CD4-positive, alpha-beta T cell treated with Interleukin-6 at 100 ng/mL for 8 hours (primary cell): Measurements from ENCODE around the gene MSI1.
"Not testable (repeated sequence)": the region's sequence is repeated elsewhere in the genome, so short reads cannot be mapped to it uniquely, and the experiment has no call there.

Experiments
- DNase-seq: peaks from one replicate; pipeline ENCODE4 v3.0.0-alpha.2; 2020; ENCODE audit warnings: mixed read lengths, low spot score

The MSI1 gene

DNA sequence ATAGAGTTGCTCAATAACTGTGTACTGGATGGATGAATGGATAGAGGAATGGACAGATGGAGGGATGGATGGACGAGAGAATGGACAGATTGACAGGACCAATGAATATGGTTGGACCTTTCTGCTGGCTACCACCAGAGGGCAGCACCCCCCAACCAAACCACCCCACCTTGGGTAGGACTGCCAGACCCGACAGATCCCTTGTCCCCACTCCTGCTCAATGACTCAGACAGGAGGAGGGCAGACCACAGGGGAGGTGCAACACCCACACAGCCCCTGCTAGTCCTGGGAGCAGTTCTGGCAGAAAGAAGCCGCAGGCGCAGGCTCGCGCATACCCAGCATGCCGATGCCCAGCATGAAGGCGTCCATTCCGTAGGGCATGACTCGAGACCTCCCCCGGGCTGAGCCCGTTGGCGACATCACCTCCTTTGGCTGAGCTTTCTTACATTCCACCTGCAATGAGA lies 12.4 kb downstream of the MSI1 start:
- DNase-seq = peak; percentile 62

- no peak for DNase-seq
Observed at GRCh38 chr12:120353556-120354317, 15.2 kb downstream of the MSI1 start.

GRCh38 chr12:120353136-120353535 lies 15.8 kb downstream of the MSI1 start:
- DNase-seq = no peak

GRCh38 chr12:120352117-120352516 lies 16.8 kb downstream of the MSI1 start:
- DNase-seq = no peak

DNA sequence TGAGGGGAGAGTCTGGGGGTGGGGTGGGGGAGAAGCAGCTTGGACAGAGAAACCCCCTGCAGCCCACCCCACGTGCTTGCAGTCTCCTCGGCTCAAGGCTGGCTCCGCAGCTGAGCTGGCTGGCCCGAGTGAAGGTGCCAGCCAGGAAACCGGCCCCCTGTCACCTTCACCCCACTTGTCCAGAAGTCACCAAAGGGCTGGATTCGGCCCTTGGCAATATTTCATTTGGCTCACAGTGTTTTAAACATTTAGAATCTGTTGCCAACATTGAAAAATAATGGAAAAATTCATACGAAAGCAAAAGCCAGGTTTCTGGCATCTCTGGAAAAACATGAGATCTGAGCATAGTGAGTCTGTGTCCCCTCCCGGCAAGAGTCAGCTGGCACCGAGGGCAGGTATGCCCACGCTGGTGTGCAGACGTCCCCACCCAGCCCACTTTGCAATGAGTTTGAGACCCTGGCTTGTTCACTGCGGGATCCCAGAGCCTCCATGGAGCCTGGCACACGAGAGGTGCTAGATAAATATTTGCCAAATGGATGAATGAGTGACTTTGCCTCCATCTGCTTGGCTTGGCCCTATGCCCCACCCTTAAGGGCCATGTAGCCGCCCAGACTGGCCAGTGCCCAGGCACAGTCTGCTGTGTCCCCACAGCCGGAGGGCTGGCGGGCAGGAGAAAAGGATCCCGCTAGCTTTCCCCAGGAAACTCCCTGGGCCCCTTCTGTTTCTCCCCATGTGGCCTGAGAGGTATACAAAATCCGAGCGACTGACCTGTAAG lies 18.2 kb downstream of the MSI1 start:
- no peak for DNase-seq

DNA sequence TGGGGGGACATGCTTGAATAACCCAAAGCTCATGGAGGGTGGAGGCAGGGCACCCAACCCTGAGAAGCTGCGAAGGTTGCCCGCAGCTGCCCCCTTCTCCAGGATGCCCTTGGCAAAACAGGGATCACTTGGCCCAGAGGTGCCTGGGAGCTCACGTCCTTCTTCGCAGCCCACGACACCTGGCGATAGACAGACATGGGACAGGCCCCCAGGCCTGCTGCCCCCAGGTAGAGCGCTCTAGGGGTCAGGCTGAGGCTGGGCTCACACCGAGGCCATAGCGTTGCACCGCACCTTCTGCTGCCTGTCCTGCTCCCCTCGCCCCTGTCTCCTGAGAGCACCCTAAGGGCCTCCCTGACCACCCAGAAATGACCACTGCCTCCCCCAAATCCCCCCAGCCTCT lies 21.2 kb downstream of the MSI1 start:
- DNase-seq = no peak

DNA sequence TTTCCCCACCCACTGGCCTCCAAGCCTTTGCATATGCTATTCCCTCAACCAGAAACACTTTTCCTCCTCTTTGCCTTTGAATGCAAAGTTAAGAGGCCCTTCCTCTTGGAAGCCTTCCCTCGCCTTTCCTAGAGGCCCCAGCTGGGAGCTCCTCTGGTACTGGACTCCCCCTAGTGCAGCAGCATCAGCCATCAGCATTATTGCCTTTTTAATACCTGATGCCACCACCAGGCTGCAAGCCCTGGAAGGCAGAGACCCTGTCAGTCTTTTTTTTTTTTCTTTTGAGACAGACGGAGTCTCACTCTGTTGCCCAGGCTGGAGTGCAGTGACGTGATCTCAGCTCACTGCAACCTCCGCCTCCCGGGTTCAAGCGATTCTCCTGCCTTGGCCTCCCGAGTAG lies 22.3 kb downstream of the MSI1 start:
- no peak for DNase-seq

GRCh38 chr12:120346031-120346430 lies 22.9 kb downstream of the MSI1 start:
- no peak for DNase-seq

- no peak for DNase-seq
Observed at GRCh38 chr12:120343692-120344091, 25.3 kb downstream of the MSI1 start.

DNA sequence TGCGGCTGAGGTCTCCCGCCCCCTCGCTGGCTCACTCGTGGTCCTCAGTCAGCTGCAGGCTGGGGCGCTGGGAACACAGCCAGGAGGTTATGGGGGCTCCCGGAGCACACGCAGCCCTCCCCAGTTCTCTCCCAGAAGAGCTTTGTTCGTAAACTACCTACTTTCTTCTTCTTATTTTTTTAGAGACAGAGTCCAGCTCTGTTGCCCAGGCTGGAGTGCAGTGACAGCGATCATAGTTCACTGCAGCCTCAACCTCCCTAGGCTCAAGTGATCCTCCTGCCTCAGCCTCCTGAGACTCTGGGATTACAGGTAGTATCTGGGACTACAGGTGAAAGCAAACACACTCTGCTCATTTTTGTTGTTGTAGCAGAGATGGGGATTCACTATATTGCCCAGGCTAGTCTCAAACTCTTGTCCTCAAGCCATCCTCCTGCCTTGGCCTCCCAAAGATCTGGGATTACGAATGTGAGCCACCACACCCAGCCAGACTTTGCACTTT lies 25.9 kb downstream of the MSI1 start:
- DNase-seq = no peak

GRCh38 chr12:120342175-120343038 lies 26.6 kb downstream of the MSI1 start:
- DNase-seq = no peak

GRCh38 chr12:120339256-120339655 lies 29.7 kb downstream of the MSI1 start:
- DNase-seq = no peak

GRCh38 chr12:120337730-120338129 lies 31.2 kb downstream of the MSI1 start:
- no peak for DNase-seq

DNA sequence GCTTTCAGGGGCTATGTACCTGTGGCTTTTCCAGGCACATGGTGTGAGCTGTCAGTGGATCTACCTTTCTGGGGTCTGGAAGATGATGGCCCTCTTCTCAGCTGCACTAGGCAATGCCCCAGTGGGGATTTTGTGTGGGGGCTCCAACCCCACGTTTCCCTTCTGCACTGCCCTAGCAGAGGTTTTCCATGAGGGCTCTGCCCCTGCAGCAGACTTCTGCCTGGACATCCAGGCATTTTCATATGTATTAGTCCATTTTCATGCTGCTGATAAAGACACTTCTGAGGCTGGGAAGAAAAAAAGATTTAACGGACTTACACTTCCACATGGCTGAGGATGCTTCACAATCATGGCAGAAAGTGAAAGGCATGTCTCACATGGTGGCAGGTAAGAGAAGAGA lies 32.6 kb downstream of the MSI1 start:
- not testable (repeated sequence) for DNase-seq

GRCh38 chr12:120335447-120335846 lies 33.5 kb downstream of the MSI1 start:
- not testable (repeated sequence) for DNase-seq

GRCh38 chr12:120332523-120332922 lies 36.4 kb downstream of the MSI1 start:
- no peak for DNase-seq

DNA sequence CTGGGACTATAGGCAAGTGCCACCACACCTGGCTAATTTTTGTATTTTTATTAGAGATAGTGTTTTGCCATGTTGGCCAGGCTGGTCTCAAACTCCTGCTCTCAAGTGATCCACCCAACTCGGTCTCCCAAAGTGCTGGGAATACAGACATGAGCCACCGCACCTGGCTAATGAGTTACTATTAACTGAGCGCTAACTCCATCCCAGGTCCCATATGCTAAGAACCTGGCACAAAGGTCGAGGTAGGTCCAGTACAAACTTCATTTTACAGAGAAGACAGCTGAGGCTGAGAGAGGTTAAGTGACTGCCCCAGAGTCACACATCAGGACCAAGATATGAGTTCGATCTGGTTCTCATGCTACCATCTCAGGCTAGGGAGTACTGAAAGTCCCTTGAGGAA lies 36.9 kb downstream of the MSI1 start:
- DNase-seq = no peak

GRCh38 chr12:120331390-120331789 lies 37.6 kb downstream of the MSI1 start:
- DNase-seq = no peak

DNA sequence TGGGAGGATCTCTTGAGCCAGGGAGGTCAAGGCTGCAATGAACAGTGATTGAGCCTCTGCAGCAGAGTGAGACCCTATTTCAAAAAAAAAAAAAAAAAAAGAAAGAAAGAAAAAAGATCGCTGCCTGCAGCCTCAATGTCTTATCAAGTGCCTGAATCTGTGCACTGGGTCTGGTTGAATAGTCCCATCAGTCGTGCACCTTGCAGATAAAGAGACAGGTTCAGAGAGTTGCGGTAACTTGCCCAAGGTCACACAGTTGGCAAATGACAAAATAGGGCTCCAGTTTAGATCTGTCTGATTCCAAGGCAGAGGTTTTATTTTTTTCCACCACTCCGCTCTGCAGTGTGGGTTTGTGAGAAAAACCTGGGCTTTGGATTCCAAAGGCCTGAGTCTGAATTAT lies 40.7 kb downstream of the MSI1 start:
- DNase-seq = no peak

DNA sequence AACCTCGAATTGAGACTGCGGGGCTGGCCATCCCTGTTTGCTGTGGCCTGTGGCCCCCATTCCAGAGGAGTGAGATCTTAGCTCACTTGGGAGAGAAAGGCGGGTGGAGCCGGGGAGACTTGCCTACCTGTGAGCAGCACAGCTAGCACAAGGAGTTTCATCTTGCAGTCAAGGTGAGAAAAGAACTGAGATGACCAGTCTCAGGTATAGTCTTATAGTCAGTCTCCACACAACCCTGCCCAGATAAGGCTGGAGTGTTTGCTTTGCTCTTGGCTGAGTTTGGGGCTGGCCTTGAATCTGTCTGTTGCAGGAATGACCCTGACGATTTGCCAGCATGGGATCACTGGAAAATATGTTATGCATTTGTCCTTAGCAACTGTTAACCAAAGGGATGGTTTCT lies 41.4 kb downstream of the MSI1 start, which contains the start of gene PLA2G1B:
Gene PLA2G1B, minus strand, starts transcription at position 187 of the 400 bp plus-strand sequence. Its CDS starts 26 bp downstream, at position 161.
- DNase-seq = no peak

DNA sequence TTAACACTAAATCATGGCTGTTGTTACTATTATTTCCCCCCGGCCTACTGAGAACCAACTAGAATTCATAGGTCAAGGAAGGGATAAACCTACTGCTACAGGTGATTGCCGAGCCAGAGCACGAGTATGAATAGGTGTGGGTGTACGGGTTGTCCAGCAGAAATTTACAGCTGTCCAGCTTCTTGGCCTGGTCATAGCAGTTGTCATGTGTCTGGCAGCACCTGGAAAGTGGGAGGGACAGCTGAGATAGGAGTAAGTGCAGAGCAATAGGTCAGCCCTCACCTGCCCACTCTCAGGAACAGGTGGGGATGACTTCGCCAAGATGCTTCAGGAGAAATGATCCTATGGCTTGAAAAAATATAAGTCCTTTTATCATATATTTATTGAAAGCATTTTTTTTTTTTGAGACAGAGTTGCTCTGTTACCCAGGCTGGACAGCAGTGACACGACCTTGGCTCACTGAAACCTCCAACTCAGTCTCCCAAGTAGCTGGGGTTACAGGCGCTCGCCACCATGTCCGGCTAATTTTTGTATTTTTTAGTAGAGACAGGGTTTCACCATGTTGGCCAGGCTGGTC lies 44.0 kb downstream of the MSI1 start:
- no peak for DNase-seq

DNA sequence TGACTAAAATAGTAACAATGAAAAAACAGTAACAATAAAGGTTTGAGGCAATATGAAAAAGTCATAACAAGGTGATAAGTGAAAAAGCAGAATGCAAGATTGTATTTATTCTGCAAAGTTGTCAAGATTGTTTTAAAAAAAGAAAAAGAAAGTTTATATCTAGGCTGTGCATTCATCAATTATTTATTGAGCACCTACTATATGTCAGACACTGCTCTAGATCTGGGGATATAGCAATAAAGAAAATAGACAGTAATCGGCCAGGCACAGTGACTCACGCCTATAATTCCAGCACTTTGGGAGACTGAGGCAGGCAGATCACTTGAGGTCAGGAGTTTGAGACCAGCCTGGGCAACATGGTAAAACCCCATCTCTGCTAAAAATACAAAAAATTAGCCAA lies 45.2 kb downstream of the MSI1 start:
- no peak for DNase-seq
